Adipocyte (in vitro differentiated cells): Measurements from ENCODE around the gene SH2D4B.

Source experiments
- DNase-seq: peaks from one replicate; pipeline ENCODE4 v3.0.0-alpha.2; 2015; ENCODE audit warnings: low read depth
- H3K27me3 ChIP-seq: replicated peaks from 2 replicates; pipeline ENCODE4 v1.7.0; 2013; ENCODE audit warnings: mild to moderate bottlenecking, low read length, moderate library complexity; ENCODE audit not compliant: control insufficient read depth, insufficient read depth
- H3K36me3 ChIP-seq: 2 replicates; pipeline ENCODE4 v1.7.0; 2013; ENCODE audit warnings: low read length, mild to moderate bottlenecking, moderate library complexity; ENCODE audit not compliant: control insufficient read depth, insufficient read depth, severe bottlenecking
- H3K4me1 ChIP-seq: 2 replicates; pipeline ENCODE4 v1.7.0; 2013; ENCODE audit warnings: mild to moderate bottlenecking, low read length, moderate library complexity; ENCODE audit not compliant: control insufficient read depth, insufficient read depth
- H3K4me3 ChIP-seq: 2 replicates; pipeline ENCODE4 v1.7.0; 2013; ENCODE audit warnings: mild to moderate bottlenecking, low read length, moderate library complexity
- H3K9ac ChIP-seq: 2 replicates; pipeline ENCODE4 v1.7.0; 2013; ENCODE audit warnings: mild to moderate bottlenecking, low read length, moderate library complexity
- H3K9me3 ChIP-seq: 2 replicates; pipeline ENCODE4 v1.7.0; 2013; ENCODE audit warnings: mild to moderate bottlenecking, low read length, moderate library complexity; ENCODE audit not compliant: control insufficient read depth

Gene SH2D4B

GRCh38 chr10:80537736-80538480 is at the start of gene SH2D4B:
Gene SH2D4B (plus strand): TSS chr10:80537902. CDS start chr10:80538332, 430 bp downstream.
- Histone ChIP-seq H3K9me3 (no peaks in the 10 kb centered on the region), H3K4me3 (no peak within 1 kb of the TSS), H3K4me1 (no peaks in the 10 kb centered on the region), H3K9ac (no peak within 1 kb of the TSS), H3K27me3 (peaks cover 28% of the 10 kb centered on the region), H3K36me3 (no peaks in the 10 kb centered on the region)
- DNase-seq, result no peak

GRCh38 chr10:80488539-80489066 is 49.1 kb upstream of the SH2D4B start:
- DNase-seq, result no peak
- H3K4me1 ChIP-seq, result peaks cover 74% of the 10 kb centered on the region
- H3K9me3 ChIP-seq, result no peaks in the 10 kb centered on the region
- no peaks in the 10 kb centered on the region for H3K27me3 ChIP-seq
- H3K36me3 ChIP-seq, result peaks cover 44% of the 10 kb centered on the region
- no peak overlapping the region for H3K4me3 ChIP-seq
- H3K9ac ChIP-seq, result no peak overlapping the region

- Histone ChIP-seq H3K27me3 (no peaks in the 10 kb centered on the region), H3K4me1 (peaks cover 77% of the 10 kb centered on the region), H3K4me3 (no peak overlapping the region), H3K9me3 (no peaks in the 10 kb centered on the region), H3K36me3 (peaks cover 44% of the 10 kb centered on the region), H3K9ac (no peak overlapping the region)
- DNase-seq, result no peak
These were observed 48.2 kb upstream of the SH2D4B start for GRCh38 chr10:80489371-80490112.

GRCh38 chr10:80491251-80492102 is 46.2 kb upstream of the SH2D4B start:
- H3K27me3 ChIP-seq, result no peaks in the 10 kb centered on the region
- no peak for DNase-seq
- H3K9me3 ChIP-seq, result no peaks in the 10 kb centered on the region
- H3K4me1 ChIP-seq, result peaks cover 77% of the 10 kb centered on the region
- H3K36me3 ChIP-seq, result peaks cover 51% of the 10 kb centered on the region
- no peak overlapping the region for H3K4me3 ChIP-seq
- H3K9ac ChIP-seq, result peak overlapping the region; percentile 52

GRCh38 chr10:80492848-80493521 is 44.7 kb upstream of the SH2D4B start:
- Histone ChIP-seq H3K36me3 (peaks cover 51% of the 10 kb centered on the region), H3K9ac (peak overlapping the region; percentile 62), H3K9me3 (no peaks in the 10 kb centered on the region), H3K4me1 (peaks cover 85% of the 10 kb centered on the region), H3K4me3 (peak overlapping the region; percentile 45), H3K27me3 (no peaks in the 10 kb centered on the region)
- DNase-seq, result no peak

GRCh38 chr10:80493522-80494051 is 44.1 kb upstream of the SH2D4B start:
- H3K36me3 ChIP-seq, result peaks cover 50% of the 10 kb centered on the region
- peak overlapping the region; percentile 45 for H3K4me3 ChIP-seq
- peaks cover 91% of the 10 kb centered on the region for H3K4me1 ChIP-seq
- peak overlapping the region; percentile 62 for H3K9ac ChIP-seq
- peak; percentile 81 for DNase-seq
- no peaks in the 10 kb centered on the region for H3K9me3 ChIP-seq
- H3K27me3 ChIP-seq, result no peaks in the 10 kb centered on the region

GRCh38 chr10:80496555-80497172 is 41.0 kb upstream of the SH2D4B start:
- Histone ChIP-seq H3K9ac (peak overlapping the region; percentile 87), H3K4me1 (peaks cover 94% of the 10 kb centered on the region), H3K36me3 (peaks cover 21% of the 10 kb centered on the region), H3K27me3 (no peaks in the 10 kb centered on the region), H3K9me3 (no peaks in the 10 kb centered on the region), H3K4me3 (peak overlapping the region; percentile 23)
- no peak for DNase-seq

- Histone ChIP-seq H3K36me3 (peaks cover 14% of the 10 kb centered on the region), H3K4me1 (peaks cover 95% of the 10 kb centered on the region), H3K9ac (peak overlapping the region; percentile 87), H3K27me3 (no peaks in the 10 kb centered on the region), H3K9me3 (no peaks in the 10 kb centered on the region), H3K4me3 (peak overlapping the region; percentile 23)
- peak; percentile 84 for DNase-seq
These were observed 40.3 kb upstream of the SH2D4B start for GRCh38 chr10:80497187-80498077.

GRCh38 chr10:80498078-80498832 is 39.4 kb upstream of the SH2D4B start:
- Histone ChIP-seq H3K9me3 (no peaks in the 10 kb centered on the region), H3K36me3 (peaks cover 8% of the 10 kb centered on the region), H3K27me3 (no peaks in the 10 kb centered on the region), H3K4me3 (peak overlapping the region; percentile 23), H3K9ac (peak overlapping the region; percentile 87), H3K4me1 (peaks cover 97% of the 10 kb centered on the region)
- DNase-seq, result no peak
